DND-41 (cell line): Measurements from ENCODE around the gene LRRC4B.

Experiments
- ATAC-seq: fragments of 200-7000 bp; cut with Tn5 transposase; 3 replicates; pipeline ENCODE4 v1.9.1; 2021; ENCODE audit warnings: low read depth; ENCODE audit not compliant: insufficient read depth
- DNase-seq: peaks from one replicate; pipeline ENCODE4 v3.0.0-alpha.2; 2020
- H2AFZ ChIP-seq: 2 replicates; pipeline ENCODE4 v1.6.0; 2012; ENCODE audit warnings: low read depth, low read length
- H3K27ac ChIP-seq: 2 replicates; pipeline ENCODE4 v1.5.1; 2012; ENCODE audit warnings: low read length, inconsistent platforms
- H3K27me3 ChIP-seq: fragments of 200-600 bp; sonication (generic); 2 replicates; pipeline ENCODE4 v1.6.0; 2012; ENCODE audit warnings: low read length, mild to moderate bottlenecking, inconsistent platforms; ENCODE audit not compliant: insufficient read depth, poor library complexity
- H3K36me3 ChIP-seq: 2 replicates; pipeline ENCODE4 v1.5.1; 2012; ENCODE audit warnings: low read length, inconsistent platforms; ENCODE audit not compliant: insufficient read depth
- H3K4me1 ChIP-seq: 2 replicates; pipeline ENCODE4 v1.5.1; 2012; ENCODE audit warnings: mild to moderate bottlenecking, low read length; ENCODE audit not compliant: insufficient read depth
- H3K4me2 ChIP-seq: 2 replicates; pipeline ENCODE4 v1.6.0; 2012; ENCODE audit warnings: mild to moderate bottlenecking, moderate library complexity, low read length, inconsistent platforms; ENCODE audit not compliant: insufficient read depth
- H3K4me3 ChIP-seq, 2 experiments: fragments of 200-600 bp in 1 of 2; shearing (Covaris generic) in 1 of 2; 2 replicates each; pipeline ENCODE4 v1.5.1; 2012 to 2016; ENCODE audit warnings: inconsistent platforms in 2 of 2, low read length in 2 of 2, mild to moderate bottlenecking in 2 of 2, low read depth in 1 of 2, moderate library complexity in 1 of 2
- H3K79me2 ChIP-seq: 2 replicates; pipeline ENCODE4 v1.6.0; 2012; ENCODE audit warnings: low read length, inconsistent platforms; ENCODE audit not compliant: insufficient read depth
- H3K9ac ChIP-seq: 2 replicates; pipeline ENCODE4 v1.6.0; 2012; ENCODE audit warnings: low read depth, mild to moderate bottlenecking, inconsistent platforms, low read length, moderate library complexity
- H3K9me3 ChIP-seq: 2 replicates; pipeline ENCODE4 v1.5.1; 2012; ENCODE audit warnings: low read length, moderate library complexity, mild to moderate bottlenecking, inconsistent platforms; ENCODE audit not compliant: insufficient read depth, severe bottlenecking
- H4K20me1 ChIP-seq: 2 replicates; pipeline ENCODE4 v1.6.0; 2012; ENCODE audit warnings: low read length; ENCODE audit not compliant: insufficient read depth
- EZH2 ChIP-seq: IDR thresholded peaks from 3 replicates; pipeline ENCODE4 v1.6.1; 2012; ENCODE audit warnings: borderline replicate concordance, low read depth, mild to moderate bottlenecking, moderate library complexity, low read length, inconsistent platforms; ENCODE audit not compliant: severe bottlenecking
- TF ChIP-seq, protein P1 (sequence below): IDR thresholded peaks from 2 replicates; pipeline ENCODE4 v1.5.1; 2012; ENCODE audit warnings: borderline replicate concordance, low read length, moderate library complexity, mild to moderate bottlenecking; ENCODE audit not compliant: poor library complexity, severe bottlenecking; ENCODE audit errors: extremely low read depth

LRRC4B gene

DNA sequence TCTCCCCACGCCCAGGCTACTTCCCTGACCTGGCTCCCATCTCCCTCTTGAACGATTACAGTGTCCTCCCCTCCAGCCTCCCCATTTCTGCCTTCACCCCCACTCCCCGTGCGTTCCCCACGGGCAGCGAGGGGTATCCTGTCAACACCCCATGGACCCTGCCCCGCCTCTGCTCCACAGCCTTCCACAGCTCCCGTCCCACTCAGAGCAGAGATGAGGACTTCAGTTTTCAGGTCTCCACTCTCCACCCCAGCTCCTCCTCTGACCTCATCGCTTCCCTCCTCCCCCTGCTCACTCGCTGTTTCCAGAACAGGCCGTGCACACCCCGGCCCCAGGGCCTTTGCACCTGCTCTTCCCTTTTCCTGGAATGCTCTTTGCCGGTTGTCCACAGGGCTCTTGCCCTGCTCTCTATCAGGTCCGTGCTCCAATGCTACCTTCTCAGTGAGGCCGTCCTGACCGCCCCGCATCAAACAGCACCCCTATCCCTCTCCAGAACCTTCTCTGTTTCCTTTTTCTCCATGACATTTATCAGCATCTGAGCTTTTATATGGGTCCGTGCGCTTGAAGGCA lies 15.0 kb downstream of the LRRC4B start:
- DNase-seq (no peak), ATAC-seq (no peak)
- peaks cover 2% of the 10 kb centered on the region for H3K27me3 ChIP-seq
- H3K4me1 ChIP-seq, result 0 out of 2 replicates have a peak, but pooled peaks cover 5% of the 10 kb centered on the region
- no peak overlapping the region for H2AFZ ChIP-seq
- no peak overlapping the region for H3K27ac ChIP-seq
- no peaks in the 10 kb centered on the region for H4K20me1 ChIP-seq
- H3K9ac ChIP-seq, result no peak overlapping the region
- H3K36me3 ChIP-seq, result no peaks in the 10 kb centered on the region
- H3K9me3 ChIP-seq, result no peaks in the 10 kb centered on the region
- H3K4me3 ChIP-seq, result no peak overlapping the region
- H3K4me2 ChIP-seq, result no peak overlapping the region
- H3K79me2 ChIP-seq, result no peaks in the 10 kb centered on the region
- no peak for TF ChIP-seq EZH2
- TF ChIP-seq, protein P1, sequence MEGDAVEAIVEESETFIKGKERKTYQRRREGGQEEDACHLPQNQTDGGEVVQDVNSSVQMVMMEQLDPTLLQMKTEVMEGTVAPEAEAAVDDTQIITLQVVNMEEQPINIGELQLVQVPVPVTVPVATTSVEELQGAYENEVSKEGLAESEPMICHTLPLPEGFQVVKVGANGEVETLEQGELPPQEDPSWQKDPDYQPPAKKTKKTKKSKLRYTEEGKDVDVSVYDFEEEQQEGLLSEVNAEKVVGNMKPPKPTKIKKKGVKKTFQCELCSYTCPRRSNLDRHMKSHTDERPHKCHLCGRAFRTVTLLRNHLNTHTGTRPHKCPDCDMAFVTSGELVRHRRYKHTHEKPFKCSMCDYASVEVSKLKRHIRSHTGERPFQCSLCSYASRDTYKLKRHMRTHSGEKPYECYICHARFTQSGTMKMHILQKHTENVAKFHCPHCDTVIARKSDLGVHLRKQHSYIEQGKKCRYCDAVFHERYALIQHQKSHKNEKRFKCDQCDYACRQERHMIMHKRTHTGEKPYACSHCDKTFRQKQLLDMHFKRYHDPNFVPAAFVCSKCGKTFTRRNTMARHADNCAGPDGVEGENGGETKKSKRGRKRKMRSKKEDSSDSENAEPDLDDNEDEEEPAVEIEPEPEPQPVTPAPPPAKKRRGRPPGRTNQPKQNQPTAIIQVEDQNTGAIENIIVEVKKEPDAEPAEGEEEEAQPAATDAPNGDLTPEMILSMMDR, result no peak

DNA sequence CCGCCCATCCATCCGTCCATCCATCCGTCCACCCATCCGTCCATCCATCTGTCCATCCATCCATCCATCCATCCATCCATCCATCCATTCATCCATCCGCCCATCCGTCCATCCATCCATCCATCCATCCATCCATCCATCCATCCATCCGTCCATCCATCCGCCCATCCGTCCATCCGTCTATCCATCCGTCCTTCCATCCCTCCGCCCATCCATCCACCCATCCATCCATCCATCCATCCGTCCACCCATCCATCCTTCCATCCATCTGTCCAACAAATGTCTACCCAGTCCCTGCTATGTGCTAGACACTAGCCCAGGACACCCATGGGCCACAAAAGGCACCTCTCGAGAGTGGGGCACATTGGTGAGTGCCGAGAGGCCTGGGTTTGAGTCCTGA lies 15.7 kb downstream of the LRRC4B start:
- Histone ChIP-seq H3K36me3 (no peaks in the 10 kb centered on the region), H3K9me3 (no peaks in the 10 kb centered on the region), H4K20me1 (no peaks in the 10 kb centered on the region), H3K27me3 (peaks cover 2% of the 10 kb centered on the region), H3K4me3 (no peak overlapping the region), H2AFZ (no peak overlapping the region), H3K4me1 (0 out of 2 replicates have a peak, but pooled peaks cover 5% of the 10 kb centered on the region), H3K79me2 (no peaks in the 10 kb centered on the region), H3K27ac (no peak overlapping the region), H3K4me2 (no peak overlapping the region), H3K9ac (no peak overlapping the region)
- no peak for ATAC-seq
- DNase-seq, result no peak
- no peak for TF ChIP-seq EZH2
- TF ChIP-seq, protein P1, result no peak

DNA sequence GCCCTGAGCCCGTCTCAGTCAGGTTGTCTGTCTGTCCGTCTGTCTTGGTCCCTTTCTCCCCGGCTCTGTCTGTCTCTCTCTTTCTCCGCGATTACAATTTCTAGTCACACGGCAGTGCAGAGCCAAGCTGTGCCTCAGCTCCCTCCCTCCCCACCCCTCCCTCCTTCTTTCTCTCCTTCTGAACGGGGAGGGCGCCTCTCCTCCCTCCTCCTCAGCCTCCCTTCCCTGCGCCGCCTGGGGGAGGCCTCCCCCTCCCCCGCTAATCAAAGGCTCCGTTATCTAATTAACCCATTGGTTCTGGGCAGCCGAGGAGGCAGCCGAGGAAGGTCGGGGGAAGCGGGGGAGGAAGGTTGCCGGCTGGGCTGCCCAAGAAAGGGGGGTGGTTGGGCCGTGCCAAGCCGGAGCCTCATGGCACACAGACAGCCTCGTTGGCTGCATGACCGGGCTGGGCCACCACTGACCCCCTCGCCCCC lies 16.5 kb downstream of the LRRC4B start:
- TF ChIP-seq, protein P1, result no peak
- TF ChIP-seq EZH2, result no peak
- Histone ChIP-seq H3K36me3 (no peaks in the 10 kb centered on the region), H3K9me3 (no peaks in the 10 kb centered on the region), H3K79me2 (no peaks in the 10 kb centered on the region), H3K9ac (no peak overlapping the region), H2AFZ (no peak overlapping the region), H3K4me2 (no peak overlapping the region), H4K20me1 (no peaks in the 10 kb centered on the region), H3K4me1 (0 out of 2 replicates have a peak, but pooled peaks cover 5% of the 10 kb centered on the region), H3K4me3 (no peak overlapping the region), H3K27ac (no peak overlapping the region), H3K27me3 (peaks cover 2% of the 10 kb centered on the region)
- no peak for ATAC-seq
- DNase-seq, result no peak
